GM12801 (cell line): ENCODE results near the gene DPCD.

Experiments used
- CTCF ChIP-seq: IDR thresholded peaks from one replicate; pipeline ENCODE4 v1.5.1; 2011; ENCODE audit warnings: control low read depth; ENCODE audit not compliant: insufficient read length; ENCODE audit errors: extremely low read depth

The DPCD gene

DNA sequence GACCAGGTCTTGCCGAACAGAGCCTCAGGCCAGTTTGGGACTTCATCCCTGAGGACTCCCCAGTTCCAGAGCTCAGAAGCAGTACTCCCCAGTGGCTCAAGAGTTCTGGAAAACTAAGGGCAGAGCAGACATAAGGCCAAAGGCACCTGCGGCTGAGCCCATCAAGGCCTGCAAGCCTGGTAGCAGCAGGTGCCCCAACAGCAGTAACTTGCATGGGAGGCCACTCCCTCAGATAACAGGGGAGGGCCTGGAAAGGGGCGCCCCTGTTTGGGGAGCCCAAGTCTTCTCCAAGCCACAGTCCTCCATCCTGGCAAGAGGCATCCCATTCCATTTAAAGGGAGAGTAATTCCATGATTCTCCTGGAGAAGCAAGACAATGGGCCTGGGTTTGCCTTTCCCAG is 13.0 kb upstream of the DPCD start:
- no peak for TF ChIP-seq CTCF

GRCh38 chr10:101575580-101576210 is 12.4 kb upstream of the DPCD start:
- TF ChIP-seq CTCF, result no peak

GRCh38 chr10:101576211-101576863 is 11.8 kb upstream of the DPCD start:
- no peak for TF ChIP-seq CTCF

- no peak for TF ChIP-seq CTCF
These were observed 10.8 kb upstream of the DPCD start for GRCh38 chr10:101577121-101577871.

DNA sequence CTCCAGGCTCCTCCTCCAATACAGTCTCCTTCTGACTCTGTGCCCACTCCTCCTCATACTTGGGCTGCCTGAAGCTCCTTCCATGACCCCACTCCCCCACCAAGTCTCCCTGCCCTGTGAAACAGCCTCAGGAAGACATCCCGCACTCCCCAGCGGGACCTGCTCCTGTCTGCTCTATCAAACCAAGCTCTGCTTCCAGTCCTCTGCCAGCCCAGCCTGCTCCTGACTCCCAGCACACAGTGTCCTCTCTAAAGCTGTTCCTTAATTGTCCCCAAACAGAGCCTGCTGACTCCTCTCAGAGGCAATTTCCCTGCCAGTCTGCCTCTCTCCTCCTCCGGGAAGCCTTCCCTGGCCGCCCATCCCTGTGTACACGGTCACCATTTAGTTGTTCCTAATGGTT is 9.9 kb upstream of the DPCD start:
- no peak for TF ChIP-seq CTCF

- TF ChIP-seq CTCF, result no peak
These were observed 9.2 kb upstream of the DPCD start for GRCh38 chr10:101578803-101579515.

- no peak for TF ChIP-seq CTCF
These were observed 8.6 kb upstream of the DPCD start for GRCh38 chr10:101579516-101579870.
